ENCODE data around the gene ADGRD1. TPM values are rescaled to one million over a fixed set of nuclear protein-coding genes. Genes with fewer than 3 reads are reported as not detected.

Gene ADGRD1
- total and polyA plus RNA-seq, 2 of the 8 experiments (the other 6 are each of a cell fraction or from before 2014, with no cell fraction given) = 0.36 to 0.48 TPM

DNA sequence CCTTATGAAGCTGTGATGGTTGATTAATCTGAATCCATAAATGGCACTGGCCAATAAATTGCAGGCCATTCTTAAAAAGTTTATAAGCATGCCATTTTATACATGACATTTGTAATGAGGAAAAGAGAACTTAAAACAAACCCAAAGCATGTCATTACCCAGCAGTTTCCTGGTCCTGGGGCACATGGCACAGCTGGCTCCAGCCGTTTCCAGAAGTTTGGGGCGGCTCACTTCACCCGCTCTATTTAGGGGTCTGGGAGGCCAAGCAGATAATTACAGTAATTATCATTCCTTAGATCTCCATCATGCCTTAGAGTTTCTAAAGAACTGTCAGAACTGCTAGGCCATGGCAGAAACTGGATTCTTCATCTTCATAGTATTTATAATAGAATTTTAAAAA is 6.4 kb downstream of the ADGRD1 start (continued):
- TF ChIP-seq SAP30 (IDR thresholded peaks at IDR 0.05; ENCODE audit: insufficient read depth, insufficient replicate concordance, low read length) (no peak), ASH2L (IDR thresholded peaks at IDR 0.05; ENCODE audit: low read length) (no peak), HDAC2 (IDR thresholded peaks at IDR 0.05; ENCODE audit: borderline replicate concordance in 1 of 2, low read depth in 2 of 2, low read length in 2 of 2) (no peak), RNF2 (IDR thresholded peaks at IDR 0.05; ENCODE audit: borderline replicate concordance, low read depth, low read length, missing control alignments, poor library complexity, severe bottlenecking) (no peak), GABPA (IDR thresholded peaks at IDR 0.05; ENCODE audit: borderline replicate concordance, insufficient read depth, low read length) (no peak)

All from H1 (cell line).